ENCODE data around the gene TNS3. TPM values are rescaled to one million over a fixed set of nuclear protein-coding genes. Genes with fewer than 3 reads are reported as not detected.

Gene TNS3
- total and polyA plus RNA-seq, 2 of the 13 experiments (the other 11 are each of a cell fraction or from before 2014, with no cell fraction given), result 52.9 to 55.7 TPM

DNA sequence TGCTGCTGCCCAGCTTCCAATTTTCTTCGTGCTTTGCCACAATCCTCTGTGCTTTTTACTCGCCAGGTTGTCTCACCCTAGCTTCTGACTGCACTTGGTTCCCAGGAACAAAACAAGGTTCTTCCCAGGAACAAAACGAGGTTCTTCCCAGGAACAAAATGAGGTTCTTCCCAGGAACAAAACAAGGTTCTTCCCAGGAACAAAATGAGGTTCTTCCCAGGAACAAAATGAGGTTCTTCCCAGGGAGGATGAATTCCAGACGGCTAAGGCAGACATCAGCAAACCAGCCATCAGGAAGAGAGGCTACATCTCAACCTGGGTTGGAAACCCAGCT is 41.9 kb downstream of the TNS3 start:
- intact Hi-C loops (cut with micrococcal nuclease; ENCODE audit: unreplicated experiment), result loop anchor here (1.0 kb wide), 1 partner anchor 31 kb away; no protein-coding TSS in a partner anchor
- no peak for FAIRE-seq
- no TSS peak for BruUV-seq (replicated peaks)
- peaks cover 19% of the 10 kb centered on the region; the same call in 1 of the 2 replicates for H4K20me1 ChIP-seq (ENCODE audit: insufficient read depth, low read length)
- POLR2A ChIA-PET, result interaction anchor here (0.8 to 1.8 kb wide), 10 partner anchors 20 to 194 kb away, joined by 3 to 10 read pairs (median 4); no protein-coding TSS in a partner anchor
- peak overlapping the region; percentile 79 for H3K27ac ChIP-seq (ENCODE audit: extremely low read length, insufficient read depth, low read length)
- no peak overlapping the region for H2AFZ ChIP-seq (ENCODE audit: low read length)
- peaks cover 1 to 4% of the 10 kb centered on the region in 2 experiments; a peak in 1 of 5 replicates for H3K36me3 ChIP-seq (replicated peaks in 1 of 2; ENCODE audit: control insufficient read depth in 1 of 2, insufficient read depth in 2 of 2, low read length in 2 of 2)
- in situ Hi-C loops (cut with HindIII; ENCODE audit: extremely low pct_ligation_motif_present, low pct_unique_long_range_greater_than_20kb), result no loop called here
- WGBS (ENCODE audit: low lambda C conversion rate), result 30% methylated on average over 4 of the region's 4 CpGs
- no peaks in the 10 kb centered on the region; a peak in 1 of 5 replicates for H3K27me3 ChIP-seq (ENCODE audit: control insufficient read depth in 1 of 2, insufficient read depth in 2 of 2, low read length in 2 of 2)
- CTCF ChIA-PET (ENCODE audit: low intra/inter-chr PET ratio, low total read pairs), result no interaction called here
- H3K4me2 ChIP-seq (ENCODE audit: low read depth, low read length), result peak overlapping the region; percentile 90
- H3K9ac ChIP-seq (ENCODE audit: insufficient read depth, low read depth, low read length), result peak overlapping the region; percentile 76
- no peak for DNase-seq (ENCODE audit: low spot score)
- no peak for ATAC-seq
- no peaks in the 10 kb centered on the region for H3K9me3 ChIP-seq (ENCODE audit: low read length)
- H3K4me3 ChIP-seq (replicated peaks in 1 of 3; ENCODE audit: insufficient read depth in 1 of 3, low read depth in 2 of 3, low read length in 3 of 3), result peak overlapping the region; percentile 58 to 72 (median 63)
- H3K79me2 ChIP-seq (ENCODE audit: insufficient read depth, low read length), result peaks cover 95% of the 10 kb centered on the region
- peaks cover 96% of the 10 kb centered on the region for H3K4me1 ChIP-seq (ENCODE audit: insufficient read depth, low read length)
- 0 out of 2 replicates have a peak, but pooled peaks have one; percentile 17 for TF ChIP-seq ZNF333 (CRISPR knock-in tag; IDR thresholded peaks at IDR 0.05; ENCODE audit: borderline replicate concordance)
- TF ChIP-seq, protein P1, sequence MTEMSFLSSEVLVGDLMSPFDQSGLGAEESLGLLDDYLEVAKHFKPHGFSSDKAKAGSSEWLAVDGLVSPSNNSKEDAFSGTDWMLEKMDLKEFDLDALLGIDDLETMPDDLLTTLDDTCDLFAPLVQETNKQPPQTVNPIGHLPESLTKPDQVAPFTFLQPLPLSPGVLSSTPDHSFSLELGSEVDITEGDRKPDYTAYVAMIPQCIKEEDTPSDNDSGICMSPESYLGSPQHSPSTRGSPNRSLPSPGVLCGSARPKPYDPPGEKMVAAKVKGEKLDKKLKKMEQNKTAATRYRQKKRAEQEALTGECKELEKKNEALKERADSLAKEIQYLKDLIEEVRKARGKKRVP (CRISPR knock-in tag; IDR thresholded peaks at IDR 0.05), result no peak
- no peak for TF ChIP-seq PTBP1 (IDR thresholded peaks at IDR 0.05; ENCODE audit: low read depth, low read length, poor library complexity, severe bottlenecking)
- TF ChIP-seq ZNF549 (CRISPR knock-in tag; IDR thresholded peaks at IDR 0.05), result no peak
- TF ChIP-seq, protein P2, sequence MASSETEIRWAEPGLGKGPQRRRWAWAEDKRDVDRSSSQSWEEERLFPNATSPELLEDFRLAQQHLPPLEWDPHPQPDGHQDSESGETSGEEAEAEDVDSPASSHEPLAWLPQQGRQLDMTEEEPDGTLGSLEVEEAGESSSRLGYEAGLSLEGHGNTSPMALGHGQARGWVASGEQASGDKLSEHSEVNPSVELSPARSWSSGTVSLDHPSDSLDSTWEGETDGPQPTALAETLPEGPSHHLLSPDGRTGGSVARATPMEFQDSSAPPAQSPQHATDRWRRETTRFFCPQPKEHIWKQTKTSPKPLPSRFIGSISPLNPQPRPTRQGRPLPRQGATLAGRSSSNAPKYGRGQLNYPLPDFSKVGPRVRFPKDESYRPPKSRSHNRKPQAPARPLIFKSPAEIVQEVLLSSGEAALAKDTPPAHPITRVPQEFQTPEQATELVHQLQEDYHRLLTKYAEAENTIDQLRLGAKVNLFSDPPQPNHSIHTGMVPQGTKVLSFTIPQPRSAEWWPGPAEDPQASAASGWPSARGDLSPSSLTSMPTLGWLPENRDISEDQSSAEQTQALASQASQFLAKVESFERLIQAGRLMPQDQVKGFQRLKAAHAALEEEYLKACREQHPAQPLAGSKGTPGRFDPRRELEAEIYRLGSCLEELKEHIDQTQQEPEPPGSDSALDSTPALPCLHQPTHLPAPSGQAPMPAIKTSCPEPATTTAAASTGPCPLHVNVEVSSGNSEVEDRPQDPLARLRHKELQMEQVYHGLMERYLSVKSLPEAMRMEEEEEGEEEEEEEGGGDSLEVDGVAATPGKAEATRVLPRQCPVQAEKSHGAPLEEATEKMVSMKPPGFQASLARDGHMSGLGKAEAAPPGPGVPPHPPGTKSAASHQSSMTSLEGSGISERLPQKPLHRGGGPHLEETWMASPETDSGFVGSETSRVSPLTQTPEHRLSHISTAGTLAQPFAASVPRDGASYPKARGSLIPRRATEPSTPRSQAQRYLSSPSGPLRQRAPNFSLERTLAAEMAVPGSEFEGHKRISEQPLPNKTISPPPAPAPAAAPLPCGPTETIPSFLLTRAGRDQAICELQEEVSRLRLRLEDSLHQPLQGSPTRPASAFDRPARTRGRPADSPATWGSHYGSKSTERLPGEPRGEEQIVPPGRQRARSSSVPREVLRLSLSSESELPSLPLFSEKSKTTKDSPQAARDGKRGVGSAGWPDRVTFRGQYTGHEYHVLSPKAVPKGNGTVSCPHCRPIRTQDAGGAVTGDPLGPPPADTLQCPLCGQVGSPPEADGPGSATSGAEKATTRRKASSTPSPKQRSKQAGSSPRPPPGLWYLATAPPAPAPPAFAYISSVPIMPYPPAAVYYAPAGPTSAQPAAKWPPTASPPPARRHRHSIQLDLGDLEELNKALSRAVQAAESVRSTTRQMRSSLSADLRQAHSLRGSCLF (CRISPR knock-in tag; IDR thresholded peaks at IDR 0.05; ENCODE audit: borderline replicate concordance), result no peak
- 0 out of 2 replicates have a peak, but pooled peaks have one; percentile 47 for TF ChIP-seq KLF12 (CRISPR knock-in tag; IDR thresholded peaks at IDR 0.05; ENCODE audit: borderline replicate concordance)
- peak; percentile 20 for TF ChIP-seq ASH2L (IDR thresholded peaks at IDR 0.05; ENCODE audit: insufficient read length, low read depth, low read length)
- 0 out of 2 replicates have a peak, but pooled peaks have one; percentile 35 for TF ChIP-seq ZNF709 (CRISPR knock-in tag; IDR thresholded peaks at IDR 0.05)
- no peak for TF ChIP-seq ZNF350 (CRISPR knock-in tag; IDR thresholded peaks at IDR 0.05; ENCODE audit: borderline replicate concordance, low read depth)
- TF ChIP-seq, protein P3, sequence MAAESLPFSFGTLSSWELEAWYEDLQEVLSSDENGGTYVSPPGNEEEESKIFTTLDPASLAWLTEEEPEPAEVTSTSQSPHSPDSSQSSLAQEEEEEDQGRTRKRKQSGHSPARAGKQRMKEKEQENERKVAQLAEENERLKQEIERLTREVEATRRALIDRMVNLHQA (CRISPR knock-in tag; IDR thresholded peaks at IDR 0.05), result no peak
- TF ChIP-seq TAF1 (CRISPR knock-in tag; IDR thresholded peaks at IDR 0.05), result no peak
- TF ChIP-seq, protein P4, sequence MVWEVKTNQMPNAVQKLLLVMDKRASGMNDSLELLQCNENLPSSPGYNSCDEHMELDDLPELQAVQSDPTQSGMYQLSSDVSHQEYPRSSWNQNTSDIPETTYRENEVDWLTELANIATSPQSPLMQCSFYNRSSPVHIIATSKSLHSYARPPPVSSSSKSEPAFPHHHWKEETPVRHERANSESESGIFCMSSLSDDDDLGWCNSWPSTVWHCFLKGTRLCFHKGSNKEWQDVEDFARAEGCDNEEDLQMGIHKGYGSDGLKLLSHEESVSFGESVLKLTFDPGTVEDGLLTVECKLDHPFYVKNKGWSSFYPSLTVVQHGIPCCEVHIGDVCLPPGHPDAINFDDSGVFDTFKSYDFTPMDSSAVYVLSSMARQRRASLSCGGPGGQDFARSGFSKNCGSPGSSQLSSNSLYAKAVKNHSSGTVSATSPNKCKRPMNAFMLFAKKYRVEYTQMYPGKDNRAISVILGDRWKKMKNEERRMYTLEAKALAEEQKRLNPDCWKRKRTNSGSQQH (CRISPR knock-in tag; IDR thresholded peaks at IDR 0.05; ENCODE audit: low read depth), result 0 out of 2 replicates have a peak, but pooled peaks have one; percentile 2
- no peak for TF ChIP-seq ZC3H13 (CRISPR knock-in tag; IDR thresholded peaks at IDR 0.05)
- TF ChIP-seq, protein P5, sequence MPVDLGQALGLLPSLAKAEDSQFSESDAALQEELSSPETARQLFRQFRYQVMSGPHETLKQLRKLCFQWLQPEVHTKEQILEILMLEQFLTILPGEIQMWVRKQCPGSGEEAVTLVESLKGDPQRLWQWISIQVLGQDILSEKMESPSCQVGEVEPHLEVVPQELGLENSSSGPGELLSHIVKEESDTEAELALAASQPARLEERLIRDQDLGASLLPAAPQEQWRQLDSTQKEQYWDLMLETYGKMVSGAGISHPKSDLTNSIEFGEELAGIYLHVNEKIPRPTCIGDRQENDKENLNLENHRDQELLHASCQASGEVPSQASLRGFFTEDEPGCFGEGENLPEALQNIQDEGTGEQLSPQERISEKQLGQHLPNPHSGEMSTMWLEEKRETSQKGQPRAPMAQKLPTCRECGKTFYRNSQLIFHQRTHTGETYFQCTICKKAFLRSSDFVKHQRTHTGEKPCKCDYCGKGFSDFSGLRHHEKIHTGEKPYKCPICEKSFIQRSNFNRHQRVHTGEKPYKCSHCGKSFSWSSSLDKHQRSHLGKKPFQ (CRISPR knock-in tag; IDR thresholded peaks at IDR 0.05; ENCODE audit: insufficient replicate concordance), result peak; percentile 2
- no peak for TF ChIP-seq GZF1 (CRISPR knock-in tag; IDR thresholded peaks at IDR 0.05)

All from HepG2 (cell line).